AG09319 (cell line): Measurements from ENCODE around the gene KDM4D.
"Not testable (repeated sequence)": the region's sequence is repeated elsewhere in the genome, so short reads cannot be mapped to it uniquely, and the experiment has no call there.

Source experiments
- DNase-seq: peaks from one replicate; pipeline ENCODE4 v3.0.0-alpha.2; 2010; ENCODE audit warnings: low read depth; ENCODE audit errors: extremely low read depth
- TF ChIP-seq, protein P1 (sequence below): IDR thresholded peaks from 2 replicates; pipeline ENCODE4 v1.5.1; 2011; ENCODE audit warnings: low read depth, mild to moderate bottlenecking, inconsistent platforms, low read length, moderate library complexity

KDM4D gene

DNA sequence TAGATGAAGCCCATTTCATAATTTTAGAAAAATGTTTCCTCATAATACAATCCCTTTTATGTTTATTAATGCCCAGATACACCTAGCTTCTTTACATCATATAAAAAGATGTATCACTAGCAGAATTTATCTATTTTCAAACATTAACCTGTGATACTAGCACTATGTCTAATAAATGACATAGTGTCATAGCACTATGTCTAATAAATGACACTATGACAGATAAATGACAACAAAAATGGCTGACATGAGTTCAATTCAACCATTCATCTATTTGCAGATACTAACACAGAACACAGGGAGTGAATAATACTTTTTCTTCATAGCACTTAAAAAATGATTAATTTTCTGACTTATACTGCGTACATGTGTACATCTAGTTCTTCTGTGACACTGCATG, 32.1 kb downstream of the KDM4D start:
- TF ChIP-seq, protein P1, sequence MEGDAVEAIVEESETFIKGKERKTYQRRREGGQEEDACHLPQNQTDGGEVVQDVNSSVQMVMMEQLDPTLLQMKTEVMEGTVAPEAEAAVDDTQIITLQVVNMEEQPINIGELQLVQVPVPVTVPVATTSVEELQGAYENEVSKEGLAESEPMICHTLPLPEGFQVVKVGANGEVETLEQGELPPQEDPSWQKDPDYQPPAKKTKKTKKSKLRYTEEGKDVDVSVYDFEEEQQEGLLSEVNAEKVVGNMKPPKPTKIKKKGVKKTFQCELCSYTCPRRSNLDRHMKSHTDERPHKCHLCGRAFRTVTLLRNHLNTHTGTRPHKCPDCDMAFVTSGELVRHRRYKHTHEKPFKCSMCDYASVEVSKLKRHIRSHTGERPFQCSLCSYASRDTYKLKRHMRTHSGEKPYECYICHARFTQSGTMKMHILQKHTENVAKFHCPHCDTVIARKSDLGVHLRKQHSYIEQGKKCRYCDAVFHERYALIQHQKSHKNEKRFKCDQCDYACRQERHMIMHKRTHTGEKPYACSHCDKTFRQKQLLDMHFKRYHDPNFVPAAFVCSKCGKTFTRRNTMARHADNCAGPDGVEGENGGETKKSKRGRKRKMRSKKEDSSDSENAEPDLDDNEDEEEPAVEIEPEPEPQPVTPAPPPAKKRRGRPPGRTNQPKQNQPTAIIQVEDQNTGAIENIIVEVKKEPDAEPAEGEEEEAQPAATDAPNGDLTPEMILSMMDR, result no peak
- DNase-seq, result no peak

DNA sequence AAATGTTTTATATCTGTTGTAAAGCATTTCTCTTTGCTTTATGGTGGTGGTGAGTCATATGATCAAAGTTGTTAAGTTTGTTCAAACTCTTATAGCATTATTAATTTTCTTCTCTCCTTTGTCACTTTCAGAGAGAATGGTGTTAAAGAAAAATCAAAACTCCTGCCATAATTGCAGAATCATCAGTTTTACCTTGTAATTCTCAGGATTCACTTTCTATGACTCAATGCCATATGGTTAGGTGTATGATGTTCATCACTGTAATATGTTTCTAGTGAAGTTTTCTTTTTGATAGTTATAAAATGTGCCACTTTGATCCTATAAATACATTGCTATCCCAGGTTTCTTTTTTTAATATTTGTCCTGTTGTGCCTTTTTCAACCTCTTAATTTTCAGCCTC, 37.9 kb downstream of the KDM4D start:
- TF ChIP-seq, protein P1, result no peak
- no peak for DNase-seq

DNA sequence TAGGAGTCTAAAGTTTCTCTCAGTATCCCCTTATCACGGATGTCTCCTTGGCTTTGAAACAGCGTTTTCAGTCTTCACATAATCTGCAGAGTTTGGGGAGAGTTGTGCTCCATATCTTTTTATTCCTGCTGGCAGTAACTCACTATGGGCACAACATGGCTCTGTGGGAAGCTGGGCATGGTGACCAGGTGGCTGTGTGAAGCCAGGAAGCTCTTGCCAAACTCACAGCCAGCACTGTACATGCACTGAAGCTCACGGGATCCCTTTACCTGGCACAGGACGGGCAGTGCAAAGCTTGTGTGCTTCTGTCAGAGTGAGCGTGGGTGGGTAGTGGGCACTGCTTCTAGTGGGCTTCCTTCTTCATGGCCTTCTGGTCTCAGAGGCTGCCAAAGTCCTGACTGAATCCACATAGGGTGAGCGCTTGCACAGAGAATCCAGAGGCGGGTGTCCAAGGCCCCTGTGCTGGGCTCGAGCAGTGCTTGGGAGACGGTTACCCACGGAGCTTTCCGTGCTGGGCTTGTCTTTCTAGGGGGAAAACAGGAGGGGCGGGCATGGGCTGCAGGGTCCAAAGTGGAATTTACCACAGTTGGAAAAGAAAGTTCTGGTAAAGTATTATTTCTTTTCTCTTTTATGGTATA, 40.8 kb downstream of the KDM4D start:
- no peak for DNase-seq
- TF ChIP-seq, protein P1, result no peak

DNA sequence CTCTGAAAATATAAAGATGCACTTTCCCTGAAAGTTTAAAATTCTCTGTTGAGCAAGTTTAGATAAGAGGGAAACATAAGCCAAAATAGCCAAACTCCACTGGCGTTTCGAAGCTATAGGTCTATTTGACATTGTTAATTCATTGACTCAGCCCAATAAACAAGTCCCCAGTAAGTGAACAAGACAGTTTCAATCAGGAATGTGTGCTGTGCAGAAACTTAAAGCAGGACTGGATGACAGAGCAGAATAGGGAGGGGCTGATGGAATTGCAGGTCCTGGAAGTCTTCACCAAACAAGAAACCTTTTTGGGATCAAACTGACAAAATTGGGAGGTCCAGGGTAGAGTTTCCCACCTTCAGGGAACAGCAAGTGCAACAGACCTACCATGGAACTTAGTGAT, 42.6 kb downstream of the KDM4D start:
- DNase-seq, result no peak
- TF ChIP-seq, protein P1, result no peak

DNA sequence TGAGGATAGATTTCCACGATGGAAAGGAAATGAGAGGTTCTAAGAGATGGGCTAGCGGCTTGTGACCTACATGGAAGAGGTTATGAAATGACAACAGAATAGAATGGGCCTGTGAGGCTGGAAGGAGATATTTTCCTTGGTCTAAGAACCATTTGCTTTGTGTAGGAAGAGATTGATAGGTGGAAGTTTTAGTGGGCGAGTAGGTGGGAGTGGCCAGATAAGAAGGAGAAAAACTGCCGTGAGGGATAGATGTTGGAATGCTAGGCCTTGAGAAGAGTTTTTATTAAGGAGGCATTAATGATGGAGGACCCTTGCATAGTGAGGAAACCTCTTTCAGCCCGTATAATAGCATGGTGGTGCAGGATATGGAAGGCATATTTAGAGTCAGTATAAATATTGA, 48.0 kb downstream of the KDM4D start:
- not testable (repeated sequence) for DNase-seq

DNA sequence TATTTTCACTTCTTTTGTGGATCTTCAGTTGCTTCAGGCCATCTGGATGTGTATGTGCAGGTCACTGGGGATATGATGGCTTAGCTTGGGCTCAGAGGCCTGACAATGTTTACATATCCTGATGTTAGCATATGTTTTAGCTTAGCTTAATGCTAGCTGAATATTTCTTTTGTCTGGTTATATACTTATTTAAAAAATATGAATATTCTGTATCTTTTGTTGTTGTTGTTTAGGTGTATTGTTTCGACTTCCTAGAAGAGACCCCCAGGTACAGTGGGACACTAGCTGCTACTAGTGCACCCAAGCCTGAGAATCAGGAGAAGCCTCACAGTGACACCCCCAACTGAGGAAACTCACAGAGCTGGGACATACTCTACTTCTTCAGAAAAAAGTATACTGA, 51.4 kb downstream of the KDM4D start, which contains the start of gene KDM4E:
KDM4E (plus strand) TSS at position 301 of the 400 bp plus-strand sequence. CDS start 300 bp downstream, outside the sequence.
- TF ChIP-seq, protein P1, result no peak
- DNase-seq, result no peak

DNA sequence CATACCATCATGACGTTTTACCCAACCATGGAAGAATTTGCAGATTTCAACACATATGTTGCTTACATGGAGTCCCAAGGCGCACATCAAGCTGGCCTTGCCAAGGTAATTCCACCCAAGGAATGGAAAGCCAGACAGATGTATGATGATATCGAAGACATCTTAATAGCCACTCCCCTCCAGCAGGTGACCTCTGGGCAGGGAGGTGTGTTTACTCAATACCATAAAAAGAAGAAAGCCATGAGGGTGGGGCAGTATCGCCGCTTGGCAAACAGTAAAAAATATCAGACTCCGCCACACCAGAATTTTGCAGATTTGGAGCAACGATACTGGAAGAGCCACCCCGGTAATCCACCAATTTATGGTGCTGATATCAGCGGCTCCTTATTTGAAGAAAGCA, 52.1 kb downstream of the KDM4D start:
- not testable (repeated sequence) for DNase-seq

DNA sequence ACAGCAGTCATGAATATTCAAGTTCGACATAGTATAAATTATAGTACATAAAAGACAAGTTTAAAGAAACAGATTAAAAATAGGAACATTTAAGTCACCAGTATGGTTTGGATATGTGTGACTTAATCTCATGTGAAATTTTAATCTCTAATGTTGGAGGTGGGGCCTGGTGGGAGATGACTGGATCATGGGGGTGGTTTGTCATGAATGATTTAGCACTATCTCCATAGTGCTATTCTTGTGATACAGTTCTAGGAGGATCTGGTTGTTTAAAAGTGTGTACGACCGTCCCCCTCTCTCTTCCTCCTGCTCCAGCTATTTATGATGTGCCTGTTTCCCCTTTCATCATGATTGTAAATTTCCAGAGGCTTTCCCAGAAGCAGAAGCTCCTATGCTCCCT, 54.8 kb downstream of the KDM4D start:
- no peak for DNase-seq
- TF ChIP-seq, protein P1, result no peak
